NT2/D1 (cell line): ENCODE data around the gene EIF5.

Experiments
- SUZ12 ChIP-seq: IDR thresholded peaks from 2 replicates; pipeline ENCODE4 v1.6.1; 2011; ENCODE audit not compliant: insufficient read length, insufficient read depth; ENCODE audit errors: extremely low read depth
- YY1 ChIP-seq: IDR thresholded peaks from 2 replicates; pipeline ENCODE4 v1.6.1; 2011; ENCODE audit not compliant: insufficient read length, insufficient read depth

DNA sequence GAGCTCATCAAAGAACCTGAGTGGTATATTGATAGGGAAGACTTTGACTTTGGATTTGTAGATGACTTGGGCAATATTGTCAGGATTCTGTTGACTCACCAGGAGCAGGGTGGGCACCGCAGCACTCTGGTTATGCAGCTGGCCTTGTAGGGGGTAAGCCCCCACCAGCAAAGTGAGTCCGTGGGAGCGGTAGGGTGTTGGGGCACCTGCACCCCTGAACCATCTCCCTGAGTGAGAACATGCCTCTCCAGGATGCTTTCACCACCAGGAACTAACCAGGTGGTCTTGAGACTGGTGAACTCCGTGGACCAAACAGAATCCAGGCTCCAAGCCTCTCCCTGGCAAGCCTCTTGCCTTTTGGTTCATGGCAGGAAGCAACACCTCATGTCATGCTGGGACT lies 44.0 kb upstream of the EIF5 start:
- TF ChIP-seq SUZ12 (no peak), YY1 (no peak)
